Measurements from ENCODE around the gene PLK2. TPM values are rescaled to one million over a fixed set of nuclear protein-coding genes. Genes with fewer than 3 reads are reported as not detected.
A peak's percentile ranks its signal among the peaks of the same experiment; 100 is the strongest.

PLK2 gene
- total RNA-seq, 1 experiment from 2014 or later = 372 TPM

DNA sequence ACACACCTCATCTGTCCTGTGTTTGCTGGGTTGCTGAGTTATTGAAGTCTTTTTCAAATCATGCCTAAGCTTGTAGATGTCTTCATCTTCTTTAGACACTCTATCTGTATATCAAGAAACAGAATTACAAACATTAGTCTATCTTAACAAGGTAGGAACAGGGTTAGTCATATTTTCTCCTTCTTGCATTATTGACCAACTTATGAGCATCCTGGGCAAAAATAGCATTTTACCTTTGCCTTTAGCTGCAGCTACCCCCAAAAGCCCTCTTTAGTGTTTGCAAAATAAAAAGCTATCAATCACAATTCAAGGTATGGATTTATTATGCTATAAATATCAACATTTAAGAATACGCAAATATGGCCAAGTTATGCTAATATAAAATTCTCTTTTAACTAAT lies 3.4 kb downstream of the PLK2 start:
- Histone ChIP-seq H3K4me3 (ENCODE audit: low read length) (peak overlapping the region; percentile 99), H3K27me3 (ENCODE audit: low read length) (no peaks in the 10 kb centered on the region), H3K79me2 (ENCODE audit: low read length) (peaks cover 59% of the 10 kb centered on the region), H3K9me2 (replicated peaks; ENCODE audit: low read length) (no peaks in the 10 kb centered on the region), H3F3A (ENCODE audit: low read length, unreplicated experiment) (peaks cover 6% of the 10 kb centered on the region), H3K27ac (ENCODE audit: low read length) (no peak overlapping the region), H3K9ac (ENCODE audit: low read length) (peak overlapping the region; percentile 95; the same call in 1 of the 2 replicates), H3K4me2 (ENCODE audit: low read length) (peak overlapping the region; percentile 91), H4K20me1 (ENCODE audit: low read length) (peaks cover 70% of the 10 kb centered on the region), H3K36me3 (ENCODE audit: low read depth, low read length) (peaks cover 61% of the 10 kb centered on the region), H3K9me3 (ENCODE audit: low read length) (no peaks in the 10 kb centered on the region), H3K4me1 (ENCODE audit: insufficient read depth, low read length) (peaks cover 39% of the 10 kb centered on the region), H2AFZ (ENCODE audit: low read length) (no peak overlapping the region)
- ATAC-seq (no peak), DNase-seq (no peak)
- ChIA-PET CTCF (no interaction called here), POLR2A (ENCODE audit: unreplicated experiment) (no interaction called here)
- BruUV-seq (replicated peaks) = no TSS peak
- no peak for TF ChIP-seq EZH2 (IDR thresholded peaks at IDR 0.05; ENCODE audit: low read length, unreplicated experiment)
- intact Hi-C loops (cut with micrococcal nuclease) = loop anchor here (5.0 kb wide), 1 partner anchor 139 kb away; no protein-coding TSS in a partner anchor

DNA sequence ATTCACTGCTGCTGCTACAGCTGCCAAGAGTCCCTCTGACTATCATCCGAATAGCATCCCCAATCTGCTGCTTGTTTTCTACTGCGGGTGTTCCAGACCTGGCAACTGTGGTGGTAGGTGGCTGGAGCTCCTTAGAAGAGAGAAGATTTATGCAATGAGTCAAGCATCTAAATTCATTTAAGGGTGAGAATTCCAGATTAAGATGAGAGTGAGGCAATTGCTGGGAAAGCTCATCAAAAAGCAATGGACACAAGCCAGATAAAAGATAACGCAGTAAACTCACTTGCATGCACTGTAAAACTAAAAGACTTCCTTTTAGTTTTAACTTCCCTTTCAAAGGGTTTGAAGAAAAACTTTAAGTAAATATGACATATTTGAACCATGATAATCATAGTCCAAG lies 3.9 kb downstream of the PLK2 start:
- peaks cover 61% of the 10 kb centered on the region for H3K36me3 ChIP-seq (ENCODE audit: low read depth, low read length)
- TF ChIP-seq EZH2 (IDR thresholded peaks at IDR 0.05; ENCODE audit: low read length, unreplicated experiment) = no peak
- TF ChIP-seq, protein P1, sequence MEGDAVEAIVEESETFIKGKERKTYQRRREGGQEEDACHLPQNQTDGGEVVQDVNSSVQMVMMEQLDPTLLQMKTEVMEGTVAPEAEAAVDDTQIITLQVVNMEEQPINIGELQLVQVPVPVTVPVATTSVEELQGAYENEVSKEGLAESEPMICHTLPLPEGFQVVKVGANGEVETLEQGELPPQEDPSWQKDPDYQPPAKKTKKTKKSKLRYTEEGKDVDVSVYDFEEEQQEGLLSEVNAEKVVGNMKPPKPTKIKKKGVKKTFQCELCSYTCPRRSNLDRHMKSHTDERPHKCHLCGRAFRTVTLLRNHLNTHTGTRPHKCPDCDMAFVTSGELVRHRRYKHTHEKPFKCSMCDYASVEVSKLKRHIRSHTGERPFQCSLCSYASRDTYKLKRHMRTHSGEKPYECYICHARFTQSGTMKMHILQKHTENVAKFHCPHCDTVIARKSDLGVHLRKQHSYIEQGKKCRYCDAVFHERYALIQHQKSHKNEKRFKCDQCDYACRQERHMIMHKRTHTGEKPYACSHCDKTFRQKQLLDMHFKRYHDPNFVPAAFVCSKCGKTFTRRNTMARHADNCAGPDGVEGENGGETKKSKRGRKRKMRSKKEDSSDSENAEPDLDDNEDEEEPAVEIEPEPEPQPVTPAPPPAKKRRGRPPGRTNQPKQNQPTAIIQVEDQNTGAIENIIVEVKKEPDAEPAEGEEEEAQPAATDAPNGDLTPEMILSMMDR (conservative IDR thresholded peaks at IDR 0.05; ENCODE audit: low read depth, low read length) = no peak
- peaks cover 6% of the 10 kb centered on the region for H3F3A ChIP-seq (ENCODE audit: low read length, unreplicated experiment)
- BruUV-seq (replicated peaks) = no TSS peak
- no peaks in the 10 kb centered on the region for H3K27me3 ChIP-seq (ENCODE audit: low read length)
- H3K9me3 ChIP-seq (ENCODE audit: low read length) = no peaks in the 10 kb centered on the region
- H3K4me3 ChIP-seq (ENCODE audit: low read length) = peak overlapping the region; percentile 99
- peaks cover 59% of the 10 kb centered on the region for H3K79me2 ChIP-seq (ENCODE audit: low read length)
- intact Hi-C loops (cut with micrococcal nuclease) = loop anchor here (5.0 kb wide), 1 partner anchor 139 kb away; no protein-coding TSS in a partner anchor
- ChIA-PET CTCF (no interaction called here), POLR2A (ENCODE audit: unreplicated experiment) (interaction anchor here (0.6 kb wide), 1 partner anchor 973 kb away, joined by 4 read pairs; no protein-coding TSS in a partner anchor)
- no peak overlapping the region for H3K27ac ChIP-seq (ENCODE audit: low read length)
- DNase-seq (no peak), ATAC-seq (no peak)
- H4K20me1 ChIP-seq (ENCODE audit: low read length) = peaks cover 70% of the 10 kb centered on the region
- H3K9me2 ChIP-seq (replicated peaks; ENCODE audit: low read length) = no peaks in the 10 kb centered on the region
- peak overlapping the region; percentile 91 for H3K4me2 ChIP-seq (ENCODE audit: low read length)
- no peak overlapping the region for H3K9ac ChIP-seq (ENCODE audit: low read length)
- peaks cover 36% of the 10 kb centered on the region for H3K4me1 ChIP-seq (ENCODE audit: insufficient read depth, low read length)
- H2AFZ ChIP-seq (ENCODE audit: low read length) = no peak overlapping the region

DNA sequence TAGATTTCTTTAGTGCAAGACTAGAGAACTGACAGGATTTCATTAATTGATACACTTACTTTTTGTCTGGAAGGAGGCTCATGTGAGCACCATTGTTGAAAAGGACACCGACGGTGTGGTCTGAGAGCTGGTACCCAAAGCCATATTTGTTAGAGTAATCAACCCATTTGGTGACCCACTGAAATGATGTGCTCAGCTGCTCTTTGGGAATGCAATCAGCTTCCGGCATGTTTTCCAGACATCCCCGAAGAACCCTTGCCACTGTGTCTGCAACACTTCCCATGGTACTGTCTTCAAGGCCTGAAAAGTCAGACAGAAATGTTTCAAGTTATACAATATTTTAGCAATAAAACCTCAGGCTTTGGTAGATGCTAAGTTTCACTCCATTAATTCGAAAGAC lies 4.4 kb downstream of the PLK2 start:
- Histone ChIP-seq H3K36me3 (ENCODE audit: low read depth, low read length) (peaks cover 61% of the 10 kb centered on the region), H3K79me2 (ENCODE audit: low read length) (peaks cover 59% of the 10 kb centered on the region), H3K9ac (ENCODE audit: low read length) (no peak overlapping the region), H3K27ac (ENCODE audit: low read length) (no peak overlapping the region), H3K4me3 (ENCODE audit: low read length) (peak overlapping the region; percentile 99), H3K9me2 (replicated peaks; ENCODE audit: low read length) (no peaks in the 10 kb centered on the region), H3K9me3 (ENCODE audit: low read length) (no peaks in the 10 kb centered on the region), H2AFZ (ENCODE audit: low read length) (no peak overlapping the region), H3K27me3 (ENCODE audit: low read length) (no peaks in the 10 kb centered on the region), H3F3A (ENCODE audit: low read length, unreplicated experiment) (peaks cover 6% of the 10 kb centered on the region), H4K20me1 (ENCODE audit: low read length) (peaks cover 70% of the 10 kb centered on the region), H3K4me1 (ENCODE audit: insufficient read depth, low read length) (peaks cover 33% of the 10 kb centered on the region), H3K4me2 (ENCODE audit: low read length) (peak overlapping the region; percentile 91)
- DNase-seq = no peak
- CTCF ChIA-PET = no interaction called here
- POLR2A ChIA-PET (ENCODE audit: unreplicated experiment) = interaction anchor here (0.6 kb wide), 1 partner anchor 974 kb away, joined by 4 read pairs; no protein-coding TSS in a partner anchor
- ATAC-seq = no peak
- intact Hi-C loops (cut with micrococcal nuclease) = loop anchor here (5.0 kb wide), 1 partner anchor 138 kb away; no protein-coding TSS in a partner anchor
- no TSS peak for BruUV-seq (replicated peaks)
- TF ChIP-seq, protein P1 (conservative IDR thresholded peaks at IDR 0.05; ENCODE audit: low read depth, low read length) = no peak
- TF ChIP-seq EZH2 (IDR thresholded peaks at IDR 0.05; ENCODE audit: low read length, unreplicated experiment) (no peak), EZH2phosphoT487 (IDR thresholded peaks at IDR 0.05; ENCODE audit: borderline replicate concordance, low read length) (no peak)
